Dedifferentiated amniotic fluid mesenchymal stem cell (primary cell): ENCODE measurements around the gene ACACA.
"Not testable (repeated sequence)": the region's sequence is repeated elsewhere in the genome, so short reads cannot be mapped to it uniquely, and the experiment has no call there.

Source experiments
- DNase-seq: peaks from one replicate; pipeline ENCODE4 v3.0.0-alpha.2; 2016; ENCODE audit errors: extremely low spot score

Gene ACACA

DNA sequence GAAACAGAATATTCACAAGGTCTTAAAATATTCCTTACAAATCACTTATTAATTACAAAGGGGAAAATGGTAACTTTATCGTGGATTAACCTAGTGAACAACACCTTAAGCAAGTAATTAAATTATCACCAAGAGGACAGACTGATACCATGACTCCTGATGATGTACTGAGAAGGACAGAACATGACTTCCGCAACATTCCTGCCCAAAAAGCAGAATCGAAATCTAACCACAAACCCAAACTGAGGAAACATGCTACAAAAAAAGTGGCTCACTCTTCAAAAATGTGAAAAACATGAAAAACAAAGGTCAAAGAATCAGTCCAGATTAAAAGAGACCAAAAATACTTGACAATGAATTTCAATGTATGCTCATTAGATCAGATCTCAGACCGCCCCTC is 306.4 kb downstream of the ACACA start:
- DNase-seq = no peak

DNA sequence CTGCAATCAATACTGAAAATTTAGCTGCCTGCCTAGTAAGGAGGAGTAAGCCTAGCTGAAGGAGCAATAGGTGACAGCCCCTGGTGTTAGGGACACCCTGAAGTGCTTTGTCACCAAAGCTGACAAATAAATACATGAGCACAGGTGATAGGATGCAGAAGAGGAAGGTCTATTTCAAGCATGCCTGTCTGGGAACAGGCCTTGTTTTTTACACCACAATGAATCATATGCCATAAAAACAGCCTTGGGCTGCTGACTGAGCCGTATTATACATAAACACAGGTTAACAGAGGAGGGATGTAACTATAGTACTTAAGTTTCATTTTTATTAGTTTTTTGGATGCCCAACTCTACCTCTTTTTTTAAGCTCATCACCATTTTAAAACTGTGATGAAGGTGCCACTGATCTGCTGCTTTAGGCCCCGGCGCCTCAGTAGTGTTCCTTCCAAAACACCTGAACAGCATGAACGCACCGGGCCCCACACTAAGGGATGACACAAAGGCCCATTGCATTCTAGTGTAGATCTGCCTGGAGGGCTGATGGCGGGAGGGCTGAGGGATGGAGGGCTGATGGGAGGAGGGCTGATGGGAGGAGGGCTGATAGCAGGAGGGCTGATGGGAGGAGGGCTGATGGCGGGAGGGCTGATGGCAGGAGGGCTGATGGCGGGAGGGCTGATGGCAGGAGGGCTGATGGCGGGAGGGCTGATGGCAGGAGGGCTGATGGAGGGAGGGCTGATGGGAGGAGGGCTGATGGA is 307.5 kb downstream of the ACACA start:
- no peak for DNase-seq

DNA sequence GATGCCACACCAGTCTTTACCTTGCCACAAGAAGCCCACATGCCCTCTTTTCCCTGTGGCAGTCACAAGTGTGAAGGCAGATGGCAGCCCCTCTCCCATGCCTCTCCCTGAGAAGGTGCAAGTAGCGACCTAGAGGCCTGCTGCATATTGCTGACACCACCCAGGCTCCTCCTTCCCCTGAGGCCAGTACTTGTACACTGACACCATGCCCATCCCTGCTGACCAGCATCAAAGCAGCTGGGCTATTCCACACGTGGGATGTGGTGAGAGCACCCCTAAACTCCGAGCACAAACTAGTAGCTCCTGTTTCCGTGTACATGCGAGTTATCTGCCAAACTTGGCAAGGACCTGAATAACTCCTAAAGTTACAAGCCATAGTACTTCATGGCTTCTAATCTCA is 308.5 kb downstream of the ACACA start:
- DNase-seq = no peak

DNA sequence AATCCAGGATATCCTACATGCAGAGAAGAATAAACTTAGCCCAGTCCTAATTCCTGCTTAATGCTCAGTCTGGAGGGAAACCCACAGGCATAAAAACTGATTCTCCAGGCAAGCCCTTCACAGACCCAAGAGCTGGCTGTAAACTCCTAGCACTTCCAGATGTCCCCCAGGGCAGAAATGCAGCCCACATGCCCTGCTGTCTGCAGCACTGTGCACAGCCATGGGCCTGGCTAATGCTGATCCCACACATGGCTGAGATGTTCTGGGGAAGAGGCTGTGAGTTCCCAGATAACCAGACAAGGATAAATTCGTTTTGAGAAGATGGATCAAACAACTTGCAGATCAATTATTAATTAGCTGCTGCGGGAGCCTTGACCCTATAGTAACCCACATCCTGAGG is 309.5 kb downstream of the ACACA start:
- no peak for DNase-seq

- DNase-seq = no peak
Measured at GRCh38 chr17:37096071-37096470, 310.6 kb downstream of the ACACA start.

- DNase-seq = no peak
Measured at GRCh38 chr17:37094391-37094790, 312.2 kb downstream of the ACACA start.

DNA sequence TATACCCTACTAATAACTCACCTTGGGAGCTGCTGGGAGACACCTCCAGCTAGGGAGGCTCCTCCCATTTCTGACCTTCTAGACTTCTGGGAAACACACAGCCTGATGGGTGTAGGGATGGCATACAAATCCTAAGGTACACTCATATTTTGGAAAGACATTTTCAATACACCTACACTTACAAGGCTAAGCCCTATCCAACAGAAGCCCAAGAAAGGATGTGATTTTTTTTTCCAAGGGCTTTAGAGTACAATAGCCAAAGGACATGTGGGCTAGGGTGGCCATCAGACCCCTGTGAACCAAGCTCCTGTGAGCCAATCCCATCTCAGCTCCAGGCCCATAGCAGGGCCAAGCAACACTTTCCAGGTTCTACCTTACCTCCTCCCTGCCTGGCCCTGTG is 313.9 kb downstream of the ACACA start:
- no peak for DNase-seq

DNA sequence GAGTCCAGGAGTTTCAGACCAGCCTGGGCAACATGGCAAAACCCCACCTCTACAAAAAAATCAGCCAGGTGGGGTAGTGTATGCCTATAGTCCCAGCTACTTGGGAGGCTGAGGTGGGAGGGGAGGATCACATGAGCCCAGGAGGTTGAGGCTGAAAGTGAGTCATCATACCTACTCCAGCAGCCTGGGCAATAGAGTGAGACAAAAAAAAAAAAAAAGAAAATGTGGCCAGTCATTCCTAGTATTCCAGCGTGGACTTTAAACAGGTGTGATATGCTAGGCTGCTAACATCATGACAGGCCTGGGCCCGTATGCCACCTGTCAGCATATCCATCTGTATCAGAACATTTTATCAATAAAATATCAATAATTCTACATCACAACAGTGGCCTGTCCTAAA is 314.6 kb downstream of the ACACA start:
- DNase-seq = no peak

GRCh38 chr17:37090941-37091340 is 315.7 kb downstream of the ACACA start:
- DNase-seq = no peak

GRCh38 chr17:37089956-37090355 is 316.7 kb downstream of the ACACA start:
- DNase-seq = no peak

- no peak for DNase-seq
Measured at GRCh38 chr17:37088913-37089312, 317.7 kb downstream of the ACACA start.

- no peak for DNase-seq
Measured at GRCh38 chr17:37088459-37088858, 318.2 kb downstream of the ACACA start.

DNA sequence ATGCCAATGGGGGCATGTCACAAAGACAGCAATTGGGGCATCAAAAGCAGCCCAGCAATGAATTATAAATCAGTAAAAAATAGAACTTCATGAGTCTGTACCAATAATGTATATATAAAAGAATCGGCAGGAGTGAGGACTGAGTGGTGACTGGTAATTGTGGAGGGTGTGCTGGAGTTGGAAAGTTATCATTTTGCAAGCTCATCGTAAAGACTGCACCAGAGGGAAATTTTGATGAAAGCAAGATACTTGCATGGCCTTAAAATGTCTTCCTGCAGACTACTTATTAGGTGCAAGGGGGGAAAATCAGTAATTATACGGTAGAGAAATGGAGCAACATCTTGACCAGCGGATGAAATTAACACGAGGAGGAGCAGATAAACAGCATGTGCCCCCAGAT is 319.0 kb downstream of the ACACA start:
- no peak for DNase-seq

DNA sequence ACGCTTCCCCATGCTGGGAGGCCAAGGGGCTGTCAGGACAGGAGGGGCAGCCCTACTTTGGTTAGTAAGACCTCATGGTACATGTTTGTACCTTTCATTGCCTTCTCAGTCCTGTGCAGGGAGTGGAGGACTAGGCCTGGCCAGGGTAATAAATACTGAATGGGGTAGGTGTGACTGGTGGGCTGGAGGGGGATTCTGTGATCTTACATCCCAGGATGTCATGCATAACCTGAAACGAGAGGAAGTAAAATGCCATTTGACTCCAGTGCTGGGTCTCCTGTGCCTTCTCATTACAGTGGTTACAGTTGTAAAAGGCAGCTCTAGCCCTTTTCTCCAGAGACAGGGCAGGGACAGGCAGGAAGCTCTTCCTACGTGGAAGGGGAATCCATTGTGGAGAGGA is 319.7 kb downstream of the ACACA start:
- no peak for DNase-seq

DNA sequence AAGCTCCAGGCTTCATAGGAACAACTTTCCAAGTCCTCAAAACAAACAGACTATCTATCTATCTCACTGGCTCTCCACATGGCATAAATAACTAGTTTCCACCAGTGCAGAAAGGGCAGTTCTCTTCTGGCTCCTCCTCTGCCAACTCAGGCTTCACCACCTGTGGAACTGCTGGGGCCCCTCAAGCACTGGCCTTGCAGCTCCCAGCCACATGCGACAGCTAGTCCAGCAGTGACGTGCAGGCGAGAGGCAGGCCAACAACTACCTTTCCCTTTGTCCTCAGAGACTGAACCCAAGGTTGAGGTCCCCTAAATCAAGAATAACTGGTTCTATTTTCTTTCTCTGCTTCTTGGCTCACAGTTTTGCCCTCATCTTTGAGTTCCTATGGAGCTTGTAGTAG is 320.3 kb downstream of the ACACA start:
- no peak for DNase-seq

DNA sequence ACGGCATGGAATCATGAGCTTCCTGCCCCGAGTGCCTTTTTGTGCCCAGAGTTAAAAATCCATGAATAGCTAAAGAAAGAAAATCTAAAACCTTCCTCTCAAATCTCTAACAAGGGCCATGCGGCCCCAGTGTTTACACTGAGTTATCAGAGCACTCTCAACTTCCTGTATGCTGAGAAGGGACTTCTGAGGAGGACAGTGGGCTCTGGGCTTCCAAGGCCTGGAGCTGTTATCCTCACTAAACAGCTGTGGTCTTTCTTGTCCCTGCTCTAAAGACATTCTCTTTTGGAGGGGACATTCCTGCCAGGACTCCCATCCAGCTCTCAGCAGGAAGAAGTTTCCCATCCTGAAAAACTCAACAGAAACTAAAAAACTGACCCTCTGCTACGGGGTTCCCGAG is 322.3 kb downstream of the ACACA start:
- no peak for DNase-seq

DNA sequence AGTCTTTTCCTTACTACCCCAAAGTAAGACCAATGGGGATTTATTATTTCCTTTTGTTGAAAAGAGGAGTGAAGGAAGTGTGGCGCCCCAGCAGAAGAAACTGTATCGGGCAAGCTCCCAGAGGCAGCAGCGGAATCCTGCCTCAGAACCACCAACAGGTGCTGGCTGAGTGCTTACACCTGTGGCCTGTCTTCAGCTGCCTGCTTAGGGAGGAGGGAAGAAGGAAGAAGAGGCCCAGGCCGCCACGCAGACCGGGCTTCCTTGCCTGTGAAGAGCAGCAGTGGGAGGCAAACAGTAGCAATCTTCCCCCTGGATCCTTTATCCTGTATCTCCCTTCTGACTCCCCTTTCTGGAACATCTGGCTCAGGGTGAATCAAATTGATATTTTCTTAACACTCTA is 323.2 kb downstream of the ACACA start:
- no peak for DNase-seq

DNA sequence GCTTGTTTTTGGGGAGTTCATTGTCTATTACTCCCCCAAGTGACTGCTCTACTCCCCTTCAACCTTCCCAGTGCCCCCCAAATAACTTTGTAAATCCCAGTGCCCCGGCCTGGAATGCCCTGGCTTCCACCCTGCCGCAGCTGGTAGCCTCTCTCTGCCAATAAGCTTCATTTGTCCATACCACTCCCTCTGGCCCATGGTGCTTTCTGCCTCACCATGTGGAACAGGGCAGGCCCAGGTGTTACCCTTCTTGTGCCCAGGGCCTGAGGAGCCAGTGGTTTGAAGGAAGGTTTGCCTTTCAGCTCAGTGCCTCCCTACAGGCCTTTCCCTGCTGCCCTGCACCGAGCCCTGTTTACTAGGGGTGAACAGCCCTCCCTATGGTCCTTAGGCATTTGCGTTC is 323.7 kb downstream of the ACACA start:
- no peak for DNase-seq

- DNase-seq = no peak
Measured at GRCh38 chr17:37082311-37082860, 324.2 kb downstream of the ACACA start.

DNA sequence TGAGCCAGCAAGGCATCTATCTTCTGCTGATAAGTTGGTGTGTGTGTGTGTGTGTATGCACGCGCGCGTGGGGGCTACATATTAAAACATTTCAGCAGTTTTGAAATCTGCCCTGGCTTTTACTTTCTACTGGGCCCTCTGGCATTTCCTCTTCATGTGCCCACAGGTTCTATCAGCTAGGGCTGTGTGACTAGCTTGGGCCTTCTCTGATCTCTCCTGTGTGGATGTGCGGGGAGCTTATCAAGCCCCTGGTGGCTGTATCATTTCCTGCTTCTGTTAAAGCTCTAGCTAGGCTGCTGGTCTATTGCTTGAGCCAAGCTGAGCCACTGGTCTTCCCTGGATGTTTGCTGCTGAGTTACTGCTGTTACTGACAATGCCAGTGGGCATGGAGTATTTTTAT is 325.3 kb downstream of the ACACA start:
- no peak for DNase-seq

- DNase-seq = no peak
Measured at GRCh38 chr17:37079735-37080134, 326.9 kb downstream of the ACACA start.

- DNase-seq = no peak
Measured at GRCh38 chr17:37079065-37079708, 327.4 kb downstream of the ACACA start.

- not testable (repeated sequence) for DNase-seq
Measured at GRCh38 chr17:37073464-37073863, 333.2 kb downstream of the ACACA start.
